Measurements from ENCODE around the gene MMGT1. TPM values are rescaled to one million over a fixed set of nuclear protein-coding genes. Genes with fewer than 3 reads are reported as not detected.

MMGT1 gene
- total RNA-seq = 11.2 TPM

GRCh38 chrX:135973548-135974278 lies at the start of gene MMGT1:
Gene MMGT1 (minus strand): TSS chrX:135973988. CDS start chrX:135973675, 313 bp downstream.
- DNase-seq (ENCODE audit: low spot score in 2 of 2) = peak; percentile 46 to 87
- peak within 1 kb of the TSS; percentile 70 to 71 for H3K4me3 ChIP-seq
- intact Hi-C loops (cut with DNase I) = loop anchor here (1.0 to 10.0 kb wide), 4 partner anchors 452 to 1169 kb away; partner anchors contain the start of gene HTATSF1
- H3K4me1 ChIP-seq = peaks cover 0 to 7% of the 10 kb centered on the region in 2 donors
- no peaks in the 10 kb centered on the region for H3K27me3 ChIP-seq
- no peak for TF ChIP-seq CTCF (IDR thresholded peaks at IDR 0.05)
- peak within 1 kb of the TSS; percentile 92 for H3K27ac ChIP-seq
- no peaks in the 10 kb centered on the region for H3K36me3 ChIP-seq
- H3K9me3 ChIP-seq = no peaks in the 10 kb centered on the region

GRCh38 chrX:136021903-136022302 lies 48.1 kb upstream of the MMGT1 start:
- no peak for TF ChIP-seq CTCF (IDR thresholded peaks at IDR 0.05)
- H3K4me1 ChIP-seq = no peaks in the 10 kb centered on the region
- no peaks in the 10 kb centered on the region for H3K9me3 ChIP-seq
- H3K36me3 ChIP-seq = no peaks in the 10 kb centered on the region
- no peak overlapping the region for H3K4me3 ChIP-seq
- no peaks in the 10 kb centered on the region for H3K27me3 ChIP-seq
- intact Hi-C loops (cut with DNase I) = no loop called here
- no peak overlapping the region for H3K27ac ChIP-seq
- no peak for DNase-seq (ENCODE audit: low spot score in 2 of 2)

- no peak for TF ChIP-seq CTCF (IDR thresholded peaks at IDR 0.05)
- no peak overlapping the region for H3K4me3 ChIP-seq
- no peaks in the 10 kb centered on the region for H3K36me3 ChIP-seq
- no peak overlapping the region for H3K27ac ChIP-seq
- H3K9me3 ChIP-seq = no peaks in the 10 kb centered on the region
- H3K4me1 ChIP-seq = no peaks in the 10 kb centered on the region
- H3K27me3 ChIP-seq = no peaks in the 10 kb centered on the region
- DNase-seq (ENCODE audit: low spot score in 2 of 2) = no peak
- intact Hi-C loops (cut with DNase I) = no loop called here
Observed at GRCh38 chrX:136021160-136021559, 47.4 kb upstream of the MMGT1 start.

GRCh38 chrX:136019226-136019625 lies 45.4 kb upstream of the MMGT1 start:
- no peaks in the 10 kb centered on the region for H3K36me3 ChIP-seq
- no peaks in the 10 kb centered on the region for H3K27me3 ChIP-seq
- no peak overlapping the region for H3K27ac ChIP-seq
- intact Hi-C loops (cut with DNase I) = no loop called here
- TF ChIP-seq CTCF (IDR thresholded peaks at IDR 0.05) = no peak
- H3K9me3 ChIP-seq = no peaks in the 10 kb centered on the region
- H3K4me3 ChIP-seq = no peak overlapping the region
- no peak for DNase-seq (ENCODE audit: low spot score in 2 of 2)
- no peaks in the 10 kb centered on the region for H3K4me1 ChIP-seq

GRCh38 chrX:136016881-136017280 lies 43.1 kb upstream of the MMGT1 start:
- no peak overlapping the region for H3K4me3 ChIP-seq
- no peaks in the 10 kb centered on the region for H3K4me1 ChIP-seq
- TF ChIP-seq CTCF (IDR thresholded peaks at IDR 0.05) = no peak
- DNase-seq (ENCODE audit: low spot score in 2 of 2) = no peak
- no peaks in the 10 kb centered on the region for H3K36me3 ChIP-seq
- H3K9me3 ChIP-seq = no peaks in the 10 kb centered on the region
- intact Hi-C loops (cut with DNase I) = no loop called here
- H3K27me3 ChIP-seq = no peaks in the 10 kb centered on the region
- no peak overlapping the region for H3K27ac ChIP-seq

Data from ascending aorta (tissue), 2 donors.